ENCODE measurements around the gene TSPAN18. TPM values are rescaled to one million over a fixed set of nuclear protein-coding genes. Genes with fewer than 3 reads are reported as not detected.

Gene TSPAN18
- polyA plus RNA-seq, 1 experiment: 0.98 TPM

- DNase-seq (ENCODE audit: low read depth, low spot score): no peak
- no peak for TF ChIP-seq CTCF (IDR thresholded peaks at IDR 0.05; ENCODE audit: low read depth, low read length)
- Histone ChIP-seq H3K27me3 (ENCODE audit: control insufficient read depth, insufficient read depth, low read length) (peaks cover 17% of the 10 kb centered on the region), H3K4me3 (ENCODE audit: low read depth, low read length) (no peak overlapping the region), H3K27ac (ENCODE audit: low read depth, low read length) (no peak overlapping the region), H3K9me3 (ENCODE audit: control insufficient read depth, insufficient read depth, low read length) (peaks cover 6% of the 10 kb centered on the region)
- POLR2A ChIA-PET: no interaction called here
- CTCF ChIA-PET: interaction anchor here (1.0 to 1.4 kb wide), 2 partner anchors 17 to 55 kb away, joined by 3 to 4 read pairs; no protein-coding TSS in a partner anchor
Observed at GRCh38 chr11:44822369-44822768, 95.6 kb downstream of the TSPAN18 start.

GRCh38 chr11:44823006-44823405 lies 96.2 kb downstream of the TSPAN18 start:
- H3K27ac ChIP-seq (ENCODE audit: low read depth, low read length): no peak overlapping the region
- H3K9me3 ChIP-seq (ENCODE audit: control insufficient read depth, insufficient read depth, low read length): peaks cover 5% of the 10 kb centered on the region
- POLR2A ChIA-PET: no interaction called here
- no peak for DNase-seq (ENCODE audit: low read depth, low spot score)
- TF ChIP-seq CTCF (IDR thresholded peaks at IDR 0.05; ENCODE audit: low read depth, low read length): peak; percentile 36
- no peak overlapping the region for H3K4me3 ChIP-seq (ENCODE audit: low read depth, low read length)
- CTCF ChIA-PET: interaction anchor here (1.0 to 1.4 kb wide), 2 partner anchors 18 to 56 kb away, joined by 3 to 4 read pairs; no protein-coding TSS in a partner anchor
- H3K27me3 ChIP-seq (ENCODE audit: control insufficient read depth, insufficient read depth, low read length): peaks cover 23% of the 10 kb centered on the region

GRCh38 chr11:44823868-44824267 lies 97.1 kb downstream of the TSPAN18 start:
- TF ChIP-seq CTCF (IDR thresholded peaks at IDR 0.05; ENCODE audit: low read depth, low read length): no peak
- ChIA-PET POLR2A (no interaction called here), CTCF (no interaction called here)
- H3K9me3 ChIP-seq (ENCODE audit: control insufficient read depth, insufficient read depth, low read length): peaks cover 5% of the 10 kb centered on the region
- H3K4me3 ChIP-seq (ENCODE audit: low read depth, low read length): no peak overlapping the region
- H3K27me3 ChIP-seq (ENCODE audit: control insufficient read depth, insufficient read depth, low read length): peaks cover 24% of the 10 kb centered on the region
- no peak overlapping the region for H3K27ac ChIP-seq (ENCODE audit: low read depth, low read length)
- no peak for DNase-seq (ENCODE audit: low read depth, low spot score)

GRCh38 chr11:44824300-44824704 lies 97.5 kb downstream of the TSPAN18 start:
- DNase-seq (ENCODE audit: low read depth, low spot score): no peak
- no peak for TF ChIP-seq CTCF (IDR thresholded peaks at IDR 0.05; ENCODE audit: low read depth, low read length)
- ChIA-PET CTCF (no interaction called here), POLR2A (no interaction called here)
- H3K27me3 ChIP-seq (ENCODE audit: control insufficient read depth, insufficient read depth, low read length): peaks cover 24% of the 10 kb centered on the region
- H3K9me3 ChIP-seq (ENCODE audit: control insufficient read depth, insufficient read depth, low read length): peaks cover 5% of the 10 kb centered on the region
- H3K4me3 ChIP-seq (ENCODE audit: low read depth, low read length): no peak overlapping the region
- no peak overlapping the region for H3K27ac ChIP-seq (ENCODE audit: low read depth, low read length)

GRCh38 chr11:44825058-44825785 lies 98.5 kb downstream of the TSPAN18 start:
- no peak for DNase-seq (ENCODE audit: low read depth, low spot score)
- Histone ChIP-seq H3K27me3 (ENCODE audit: control insufficient read depth, insufficient read depth, low read length) (peaks cover 21% of the 10 kb centered on the region), H3K9me3 (ENCODE audit: control insufficient read depth, insufficient read depth, low read length) (peaks cover 5% of the 10 kb centered on the region), H3K27ac (ENCODE audit: low read depth, low read length) (no peak overlapping the region), H3K4me3 (ENCODE audit: low read depth, low read length) (no peak overlapping the region)
- ChIA-PET POLR2A (interaction anchor here (0.7 kb wide), 1 partner anchor 179 kb away, joined by 3 read pairs; no protein-coding TSS in a partner anchor), CTCF (interaction anchor here (0.6 to 1.2 kb wide), 2 partner anchors 69 to 142 kb away, joined by 3 to 4 read pairs; no protein-coding TSS in a partner anchor)
- no peak for TF ChIP-seq CTCF (IDR thresholded peaks at IDR 0.05; ENCODE audit: low read depth, low read length)
